Glutamatergic neuron (in vitro differentiated cells): Measurements from ENCODE around the gene DPH7. TPM values are rescaled to one million over a fixed set of nuclear protein-coding genes. Genes with fewer than 3 reads are reported as not detected.

Experiments
- DNase-seq: peaks from one replicate; pipeline ENCODE4 v3.0.0; 2022
- H3K27ac Mint-ChIP-seq: one replicate; pipeline ENCODE4 v1.8.0; 2020; ENCODE audit warnings: mild to moderate bottlenecking, mixed read lengths, inconsistent platforms; ENCODE audit not compliant: unreplicated experiment
- H3K27me3 Mint-ChIP-seq: one replicate; pipeline ENCODE4 v1.8.0; 2020; ENCODE audit warnings: mild to moderate bottlenecking, moderate library complexity, mixed read lengths, inconsistent platforms; ENCODE audit not compliant: unreplicated experiment
- H3K36me3 Mint-ChIP-seq: one replicate; pipeline ENCODE4 v1.8.0; 2020; ENCODE audit warnings: mild to moderate bottlenecking, mixed read lengths, inconsistent platforms; ENCODE audit not compliant: unreplicated experiment
- H3K4me1 Mint-ChIP-seq: one replicate; pipeline ENCODE4 v1.8.0; 2020; ENCODE audit warnings: mild to moderate bottlenecking, low read depth, mixed read lengths, inconsistent platforms; ENCODE audit not compliant: unreplicated experiment
- H3K4me3 Mint-ChIP-seq: one replicate; pipeline ENCODE4 v1.8.0; 2020; ENCODE audit warnings: mild to moderate bottlenecking, mixed read lengths, inconsistent platforms; ENCODE audit not compliant: unreplicated experiment
- H3K9me3 Mint-ChIP-seq: one replicate; pipeline ENCODE4 v1.8.0; 2020; ENCODE audit warnings: mild to moderate bottlenecking, moderate library complexity, mixed read lengths, inconsistent platforms; ENCODE audit not compliant: unreplicated experiment
- total RNA-seq: library from RNA; stranded (reverse); fragmentation: NEBNext Ultra II Directional; extraction: Animal tissue kit (Norgen Biotek cat#: 25700); gene quantifications from one replicate; pipeline ENCODE4 v1.2.1, GENCODE V29; 2021; ENCODE audit not compliant: unreplicated experiment
- TF ChIP-seq, protein P1 (sequence below): fragments of 200-600 bp; sonication (generic); IDR thresholded peaks from one replicate; pipeline ENCODE4 v1.5.0; 2021; ENCODE audit not compliant: partially characterized antibody, unreplicated experiment

Gene DPH7
- total RNA-seq, 1 donor from 2014 or later: 64.6 TPM

DNA sequence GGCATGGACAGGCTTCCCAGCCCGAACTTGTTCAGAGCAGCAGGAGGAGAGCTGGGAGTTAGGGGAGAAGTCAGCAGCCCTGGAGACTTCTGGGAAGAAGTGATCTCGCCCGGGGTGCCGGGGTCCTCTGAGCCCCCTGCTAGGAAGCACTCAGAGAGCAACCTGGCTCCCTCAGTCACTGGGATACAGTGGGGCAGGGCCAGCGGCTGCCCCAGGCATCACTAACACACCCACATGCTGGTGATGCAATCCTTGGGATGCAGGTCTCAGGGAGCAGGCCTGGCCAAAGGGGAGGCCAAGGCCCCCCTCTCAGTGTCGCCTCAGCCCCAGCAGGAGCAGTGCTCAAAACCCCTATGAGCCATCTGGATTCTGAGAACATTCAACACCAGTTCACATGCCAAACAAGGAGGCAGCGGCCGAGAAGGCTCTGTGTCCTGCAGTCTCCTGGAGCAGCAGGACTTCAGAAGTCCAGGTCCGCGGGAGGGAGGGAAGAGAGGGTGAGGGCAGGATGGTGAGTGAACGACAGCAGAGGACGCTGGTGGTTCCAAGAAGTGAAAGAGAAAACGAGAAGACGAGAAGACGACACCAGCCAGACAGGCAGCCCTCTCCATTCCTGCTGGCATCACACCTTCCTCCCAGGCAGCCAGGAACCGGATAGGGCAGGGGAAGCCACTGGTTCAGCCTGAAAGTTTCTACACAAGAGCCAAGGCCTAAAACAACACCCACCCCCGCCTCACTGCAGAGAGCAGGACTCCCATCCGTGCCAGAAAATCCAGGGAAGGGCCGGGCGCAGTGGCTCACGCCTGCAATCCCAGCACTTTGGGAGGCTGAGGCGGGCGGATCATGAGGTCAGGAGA, 30.8 kb downstream of the DPH7 start:
- peaks cover 15% of the 10 kb centered on the region for H3K27me3 Mint-ChIP-seq

GRCh38 chr9:137545123-137545522, 33.6 kb downstream of the DPH7 start:
- Mint-ChIP-seq H3K4me3 (no peak overlapping the region), H3K36me3 (no peaks in the 10 kb centered on the region), H3K9me3 (peaks cover 5% of the 10 kb centered on the region), H3K27me3 (peaks cover 11% of the 10 kb centered on the region), H3K27ac (no peak overlapping the region), H3K4me1 (peaks cover 8% of the 10 kb centered on the region)
- TF ChIP-seq, protein P1, sequence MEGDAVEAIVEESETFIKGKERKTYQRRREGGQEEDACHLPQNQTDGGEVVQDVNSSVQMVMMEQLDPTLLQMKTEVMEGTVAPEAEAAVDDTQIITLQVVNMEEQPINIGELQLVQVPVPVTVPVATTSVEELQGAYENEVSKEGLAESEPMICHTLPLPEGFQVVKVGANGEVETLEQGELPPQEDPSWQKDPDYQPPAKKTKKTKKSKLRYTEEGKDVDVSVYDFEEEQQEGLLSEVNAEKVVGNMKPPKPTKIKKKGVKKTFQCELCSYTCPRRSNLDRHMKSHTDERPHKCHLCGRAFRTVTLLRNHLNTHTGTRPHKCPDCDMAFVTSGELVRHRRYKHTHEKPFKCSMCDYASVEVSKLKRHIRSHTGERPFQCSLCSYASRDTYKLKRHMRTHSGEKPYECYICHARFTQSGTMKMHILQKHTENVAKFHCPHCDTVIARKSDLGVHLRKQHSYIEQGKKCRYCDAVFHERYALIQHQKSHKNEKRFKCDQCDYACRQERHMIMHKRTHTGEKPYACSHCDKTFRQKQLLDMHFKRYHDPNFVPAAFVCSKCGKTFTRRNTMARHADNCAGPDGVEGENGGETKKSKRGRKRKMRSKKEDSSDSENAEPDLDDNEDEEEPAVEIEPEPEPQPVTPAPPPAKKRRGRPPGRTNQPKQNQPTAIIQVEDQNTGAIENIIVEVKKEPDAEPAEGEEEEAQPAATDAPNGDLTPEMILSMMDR: no peak
- no peak for DNase-seq

More for the DNA sequence above, 30.8 kb downstream of the DPH7 start:
- Mint-ChIP-seq H3K27ac (no peak overlapping the region), H3K36me3 (peaks cover 4% of the 10 kb centered on the region), H3K4me3 (no peak overlapping the region), H3K9me3 (peaks cover 9% of the 10 kb centered on the region), H3K4me1 (peaks cover 7% of the 10 kb centered on the region)
- TF ChIP-seq, protein P1: no peak
- no peak for DNase-seq

- peaks cover 2% of the 10 kb centered on the region for H3K4me1 Mint-ChIP-seq
- H3K9me3 Mint-ChIP-seq: peaks cover 2% of the 10 kb centered on the region
- H3K27ac Mint-ChIP-seq: no peak overlapping the region
These were observed 34.5 kb downstream of the DPH7 start for GRCh38 chr9:137544176-137544760.

GRCh38 chr9:137543237-137543963, 35.3 kb downstream of the DPH7 start:
- H3K4me1 Mint-ChIP-seq: peaks cover 2% of the 10 kb centered on the region
- no peak overlapping the region for H3K4me3 Mint-ChIP-seq
- H3K36me3 Mint-ChIP-seq: no peaks in the 10 kb centered on the region
- no peak overlapping the region for H3K27ac Mint-ChIP-seq
- peaks cover 2% of the 10 kb centered on the region for H3K9me3 Mint-ChIP-seq
- DNase-seq: no peak
- TF ChIP-seq, protein P1: no peak
- H3K27me3 Mint-ChIP-seq: peaks cover 4% of the 10 kb centered on the region

More at GRCh38 chr9:137544176-137544760, 34.5 kb downstream of the DPH7 start:
- DNase-seq: no peak
- H3K36me3 Mint-ChIP-seq: no peaks in the 10 kb centered on the region
- peaks cover 8% of the 10 kb centered on the region for H3K27me3 Mint-ChIP-seq
- no peak overlapping the region for H3K4me3 Mint-ChIP-seq
- TF ChIP-seq, protein P1: no peak
